SK-N-SH treated with all-trans-retinoic acid at 6 μM for 48 hours (cell line): ENCODE results near the gene CFAP74.

Source experiments
- BACH2 ChIP-seq: fragments of 250-450 bp; sonication (Bioruptor Pico); IDR thresholded peaks from 2 replicates; pipeline ENCODE4 v1.9.0; 2021; ENCODE audit warnings: mild to moderate bottlenecking, borderline replicate concordance
- PPARA ChIP-seq: fragments of 250-450 bp; sonication (Bioruptor Pico); IDR thresholded peaks from 2 replicates; pipeline ENCODE4 v1.5.0; 2020; ENCODE audit warnings: mild to moderate bottlenecking, borderline replicate concordance
- TOX ChIP-seq: fragments of 250-450 bp; sonication (Bioruptor Pico); IDR thresholded peaks from 2 replicates; pipeline ENCODE4 v1.8.0; 2021; ENCODE audit warnings: mild to moderate bottlenecking, moderate library complexity, borderline replicate concordance
- ZFP3 ChIP-seq: fragments of 250-450 bp; sonication (Bioruptor Pico); IDR thresholded peaks from 2 replicates; pipeline ENCODE4 v1.5.0; 2020; ENCODE audit warnings: mild to moderate bottlenecking, moderate library complexity
- ZNF8 ChIP-seq: fragments of 450-650 bp; formaldehyde crosslinking; IDR thresholded peaks from 2 replicates; pipeline ENCODE4 v1.5.0; 2020; ENCODE audit warnings: mild to moderate bottlenecking, moderate library complexity
- TF ChIP-seq, protein P1 (sequence below): fragments of 250-450 bp; sonication (Bioruptor Pico); IDR thresholded peaks from 2 replicates; pipeline ENCODE4 v1.8.0; 2020; ENCODE audit warnings: mild to moderate bottlenecking, moderate library complexity, borderline replicate concordance

DNA sequence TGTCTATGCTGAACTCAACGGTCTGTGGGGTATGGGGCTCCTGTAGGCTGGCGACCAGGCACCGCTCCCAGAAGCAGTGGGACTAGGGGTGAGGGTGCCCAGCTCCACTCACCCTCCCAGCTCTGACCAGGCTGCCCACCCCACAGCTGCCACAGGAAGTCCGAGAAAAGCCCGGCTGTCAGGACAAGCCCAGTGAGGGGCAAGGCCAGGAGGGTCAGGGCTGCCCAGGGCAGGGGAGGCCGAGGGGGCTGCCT is 81.0 kb downstream of the CFAP74 start:
- TF ChIP-seq ZFP3 (CRISPR knock-in tag) (no peak), PPARA (no peak), TOX (CRISPR knock-in tag) (no peak), BACH2 (CRISPR knock-in tag) (no peak), ZNF8 (CRISPR knock-in tag) (no peak)
- TF ChIP-seq, protein P1, sequence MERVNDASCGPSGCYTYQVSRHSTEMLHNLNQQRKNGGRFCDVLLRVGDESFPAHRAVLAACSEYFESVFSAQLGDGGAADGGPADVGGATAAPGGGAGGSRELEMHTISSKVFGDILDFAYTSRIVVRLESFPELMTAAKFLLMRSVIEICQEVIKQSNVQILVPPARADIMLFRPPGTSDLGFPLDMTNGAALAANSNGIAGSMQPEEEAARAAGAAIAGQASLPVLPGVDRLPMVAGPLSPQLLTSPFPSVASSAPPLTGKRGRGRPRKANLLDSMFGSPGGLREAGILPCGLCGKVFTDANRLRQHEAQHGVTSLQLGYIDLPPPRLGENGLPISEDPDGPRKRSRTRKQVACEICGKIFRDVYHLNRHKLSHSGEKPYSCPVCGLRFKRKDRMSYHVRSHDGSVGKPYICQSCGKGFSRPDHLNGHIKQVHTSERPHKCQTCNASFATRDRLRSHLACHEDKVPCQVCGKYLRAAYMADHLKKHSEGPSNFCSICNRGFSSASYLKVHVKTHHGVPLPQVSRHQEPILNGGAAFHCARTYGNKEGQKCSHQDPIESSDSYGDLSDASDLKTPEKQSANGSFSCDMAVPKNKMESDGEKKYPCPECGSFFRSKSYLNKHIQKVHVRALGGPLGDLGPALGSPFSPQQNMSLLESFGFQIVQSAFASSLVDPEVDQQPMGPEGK (CRISPR knock-in tag), result no peak
